Hepatocyte (in vitro differentiated cells): ENCODE measurements around the gene SNED1.

Experiments
- CTCF ChIP-seq: fragments of 200-600 bp; sonication (generic); IDR thresholded peaks from 2 replicates; pipeline ENCODE4 v1.5.1; 2016; ENCODE audit warnings: antibody characterized with exemption, mild to moderate bottlenecking; ENCODE audit not compliant: poor library complexity
- EZH2 ChIP-seq: fragments of 200-600 bp; sonication (generic); IDR thresholded peaks from 2 replicates; pipeline ENCODE4 v1.6.1; 2016; ENCODE audit warnings: antibody characterized with exemption, mild to moderate bottlenecking, borderline replicate concordance
- EZH2phosphoT487 ChIP-seq: fragments of 200-600 bp; sonication (generic); IDR thresholded peaks from one replicate; pipeline ENCODE4 v1.6.1; 2018; ENCODE audit warnings: antibody characterized with exemption, mild to moderate bottlenecking, low read depth, moderate library complexity; ENCODE audit not compliant: unreplicated experiment, severe bottlenecking

GRCh38 chr2:240983996-240984498 lies 14.4 kb upstream of the SNED1 start:
- TF ChIP-seq CTCF (no peak), EZH2 (no peak), EZH2phosphoT487 (no peak)
